ENCODE data around the gene SHC4.

- no peak for TF ChIP-seq CTCF (conservative IDR thresholded peaks at IDR 0.05; ENCODE audit: low read length)
- TF ChIP-seq EZH2phosphoT487 (IDR thresholded peaks at IDR 0.05; ENCODE audit: borderline replicate concordance, low read depth, low read length): no peak
These were observed 93.8 kb downstream of the SHC4 start for GRCh38 chr15:48869966-48870365.

All from OCI-LY7 (cell line).